ENCODE results near the gene LCOR. TPM values are rescaled to one million over a fixed set of nuclear protein-coding genes. Genes with fewer than 3 reads are reported as not detected.

LCOR gene
- total RNA-seq, 4 donors from 2014 or later: 7.7 to 2,027 (median 132) TPM

- H3K36me3 ChIP-seq: no peaks in the 10 kb centered on the region
- H3K27me3 ChIP-seq: no peaks in the 10 kb centered on the region
- no peaks in the 10 kb centered on the region for H3K9me3 ChIP-seq
- intact Hi-C loops (cut with DNase I; ENCODE audit: low total_unique reads): no loop called here
- TF ChIP-seq POLR2A (IDR thresholded peaks at IDR 0.05) (no peak), CTCF (IDR thresholded peaks at IDR 0.05) (no peak)
- H3K4me3 ChIP-seq: no peak overlapping the region
- H3K4me1 ChIP-seq: no peaks in the 10 kb centered on the region
- no peak for DNase-seq
- no peak overlapping the region for H3K27ac ChIP-seq
Measured at GRCh38 chr10:97042716-97043562, 210.8 kb downstream of the LCOR start.

- intact Hi-C loops (cut with DNase I; ENCODE audit: low total_unique reads): no loop called here
- Histone ChIP-seq H3K27ac (no peak overlapping the region), H3K36me3 (no peaks in the 10 kb centered on the region), H3K4me1 (no peaks in the 10 kb centered on the region), H3K9me3 (no peaks in the 10 kb centered on the region), H3K27me3 (no peaks in the 10 kb centered on the region), H3K4me3 (no peak overlapping the region)
- TF ChIP-seq CTCF (IDR thresholded peaks at IDR 0.05) (no peak), POLR2A (IDR thresholded peaks at IDR 0.05) (no peak)
- DNase-seq: no peak
Measured at GRCh38 chr10:97043563-97043855, 211.4 kb downstream of the LCOR start.

MicroRNA genes within 50 kb of the gene (microRNA counts, 767-probe panel; counts per million panel counts)
- microRNA hsa-miR-607: 0 counts per million in 2 donors

Small RNAs within 50 kb of the gene (microRNA-seq; reads per million reads assigned to microRNA genes)
- gene MIR607 (ENCODE audit: borderline microRNAs expressed, borderline replicate concordance): not detected

Small RNAs within 50 kb of the gene (small RNA-seq; reads per million reads assigned to genes)
- not detected for gene HMGN2P35
- not detected for gene MIR607

Other genes starting within 250 kb of the LCOR start
- gene TM9SF3, start 245.3 kb upstream of the LCOR start, total RNA-seq: 100 to 1,000 TPM in 2 of 4 donors, 10 to 100 TPM in 2; 86.8 to 210 (median 113) TPM
- 10 to 100 TPM in 1 of 4 donors, 1 to 10 TPM in 3; 1.7 to 10.6 (median 8.4) TPM for gene PIK3AP1, start 111.8 kb upstream of the LCOR start, total RNA-seq